OCI-LY1 (cell line): Measurements from ENCODE around the gene LAPTM5.

Experiments used
- EZH2 ChIP-seq: fragments of 200-600 bp; sonication (generic), shearing (Covaris generic); IDR thresholded peaks from 2 replicates; pipeline ENCODE4 v1.8.0; 2017; ENCODE audit warnings: borderline replicate concordance, mixed run types, mild to moderate bottlenecking, antibody characterized with exemption, low read length, moderate library complexity, mixed read lengths
- TF ChIP-seq, protein P1 (sequence below): fragments of 200-600 bp; sonication (generic), shearing (Covaris generic); IDR thresholded peaks from 2 replicates; pipeline ENCODE4 v1.5.1; 2017; ENCODE audit warnings: mild to moderate bottlenecking, antibody characterized with exemption, low read length, moderate library complexity, mixed read lengths

DNA sequence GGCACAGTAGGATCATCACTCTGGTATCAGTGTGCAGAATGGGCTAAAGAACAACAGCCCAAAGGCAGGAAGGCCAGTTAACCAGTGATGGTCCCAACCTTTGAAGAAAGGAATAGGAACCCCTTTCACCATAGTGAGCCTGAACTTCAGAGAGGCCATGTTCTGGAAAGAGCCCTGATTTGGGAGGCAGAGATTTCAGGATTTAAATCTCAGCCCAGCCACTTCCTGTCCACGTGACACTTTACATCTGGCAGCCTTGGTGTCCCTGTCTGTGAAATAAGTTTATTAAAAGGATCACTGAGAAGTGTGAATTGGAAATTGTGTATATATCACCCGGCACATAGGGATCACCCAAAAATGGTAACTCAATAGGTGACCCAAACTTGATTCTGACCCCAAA, 47.2 kb downstream of the LAPTM5 start:
- TF ChIP-seq, protein P1, sequence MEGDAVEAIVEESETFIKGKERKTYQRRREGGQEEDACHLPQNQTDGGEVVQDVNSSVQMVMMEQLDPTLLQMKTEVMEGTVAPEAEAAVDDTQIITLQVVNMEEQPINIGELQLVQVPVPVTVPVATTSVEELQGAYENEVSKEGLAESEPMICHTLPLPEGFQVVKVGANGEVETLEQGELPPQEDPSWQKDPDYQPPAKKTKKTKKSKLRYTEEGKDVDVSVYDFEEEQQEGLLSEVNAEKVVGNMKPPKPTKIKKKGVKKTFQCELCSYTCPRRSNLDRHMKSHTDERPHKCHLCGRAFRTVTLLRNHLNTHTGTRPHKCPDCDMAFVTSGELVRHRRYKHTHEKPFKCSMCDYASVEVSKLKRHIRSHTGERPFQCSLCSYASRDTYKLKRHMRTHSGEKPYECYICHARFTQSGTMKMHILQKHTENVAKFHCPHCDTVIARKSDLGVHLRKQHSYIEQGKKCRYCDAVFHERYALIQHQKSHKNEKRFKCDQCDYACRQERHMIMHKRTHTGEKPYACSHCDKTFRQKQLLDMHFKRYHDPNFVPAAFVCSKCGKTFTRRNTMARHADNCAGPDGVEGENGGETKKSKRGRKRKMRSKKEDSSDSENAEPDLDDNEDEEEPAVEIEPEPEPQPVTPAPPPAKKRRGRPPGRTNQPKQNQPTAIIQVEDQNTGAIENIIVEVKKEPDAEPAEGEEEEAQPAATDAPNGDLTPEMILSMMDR = no peak
- no peak for TF ChIP-seq EZH2
